Coronary artery (tissue), 2 donors: Measurements from ENCODE around the gene TMEM214.

ENCODE experiments used
- DNase-seq: peaks from one replicate; pipeline ENCODE4 v3.0.0-alpha.2; 2017; ENCODE audit warnings: low spot score
- H3K27ac ChIP-seq, 2 donors: fragments of 200-600 bp; sonication (generic); one replicate each; pipeline ENCODE4 v1.5.1; 2016 to 2019
- H3K4me3 ChIP-seq: fragments of 200-600 bp; sonication (generic); 2 replicates; pipeline ENCODE4 v1.5.1; 2016; ENCODE audit warnings: mild to moderate bottlenecking, moderate library complexity
- CTCF ChIP-seq: fragments of 200-600 bp; sonication (generic); IDR thresholded peaks from one replicate; pipeline ENCODE4 v1.5.1; 2019; ENCODE audit warnings: antibody characterized with exemption

TMEM214 gene, protein sequence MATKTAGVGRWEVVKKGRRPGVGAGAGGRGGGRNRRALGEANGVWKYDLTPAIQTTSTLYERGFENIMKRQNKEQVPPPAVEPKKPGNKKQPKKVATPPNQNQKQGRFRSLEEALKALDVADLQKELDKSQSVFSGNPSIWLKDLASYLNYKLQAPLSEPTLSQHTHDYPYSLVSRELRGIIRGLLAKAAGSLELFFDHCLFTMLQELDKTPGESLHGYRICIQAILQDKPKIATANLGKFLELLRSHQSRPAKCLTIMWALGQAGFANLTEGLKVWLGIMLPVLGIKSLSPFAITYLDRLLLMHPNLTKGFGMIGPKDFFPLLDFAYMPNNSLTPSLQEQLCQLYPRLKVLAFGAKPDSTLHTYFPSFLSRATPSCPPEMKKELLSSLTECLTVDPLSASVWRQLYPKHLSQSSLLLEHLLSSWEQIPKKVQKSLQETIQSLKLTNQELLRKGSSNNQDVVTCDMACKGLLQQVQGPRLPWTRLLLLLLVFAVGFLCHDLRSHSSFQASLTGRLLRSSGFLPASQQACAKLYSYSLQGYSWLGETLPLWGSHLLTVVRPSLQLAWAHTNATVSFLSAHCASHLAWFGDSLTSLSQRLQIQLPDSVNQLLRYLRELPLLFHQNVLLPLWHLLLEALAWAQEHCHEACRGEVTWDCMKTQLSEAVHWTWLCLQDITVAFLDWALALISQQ

DNA sequence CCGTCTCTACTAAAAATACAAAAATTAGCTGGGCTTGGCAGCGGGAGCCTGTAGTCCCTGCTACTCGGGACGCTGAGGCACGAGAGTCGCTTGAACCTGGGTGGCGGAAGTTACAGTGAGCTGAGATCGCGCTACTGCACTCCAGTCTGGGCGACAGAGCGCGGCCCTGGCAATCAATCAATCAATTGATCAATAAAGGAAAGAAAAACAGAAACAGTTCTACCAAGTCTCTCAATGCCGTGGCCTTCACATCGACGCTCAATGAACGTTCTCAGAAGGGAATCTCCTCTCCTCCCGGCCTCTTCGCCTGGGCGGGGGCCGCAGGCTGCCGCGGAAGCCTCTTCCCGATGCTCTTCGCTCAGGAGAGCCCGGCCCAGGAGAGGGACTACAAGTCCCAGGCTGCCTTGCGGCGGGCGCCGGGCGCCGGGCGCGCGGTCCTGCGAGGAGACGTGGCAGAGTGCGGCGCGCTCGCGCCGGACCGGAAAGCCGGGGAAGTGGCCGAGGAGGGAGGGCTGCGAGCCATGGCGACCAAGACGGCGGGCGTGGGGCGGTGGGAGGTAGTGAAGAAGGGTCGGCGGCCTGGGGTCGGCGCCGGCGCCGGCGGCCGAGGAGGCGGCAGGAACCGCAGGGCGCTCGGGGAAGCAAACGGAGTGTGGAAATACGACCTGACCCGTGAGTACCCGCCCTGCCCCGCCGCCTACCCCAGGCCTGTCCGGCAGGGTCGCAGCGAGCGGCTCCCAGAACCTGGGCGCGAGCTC, at the start of gene TMEM214:
TMEM214 (plus strand) TSS at position 471 of the 758 bp plus-strand sequence; CDS start at position 522, 51 bp downstream.
- Histone ChIP-seq H3K27ac (peak within 1 kb of the TSS; percentile 84 to 90), H3K4me3 (peak within 1 kb of the TSS; percentile 94)
- TF ChIP-seq CTCF, result no peak
- DNase-seq, result peak; percentile 87

DNA sequence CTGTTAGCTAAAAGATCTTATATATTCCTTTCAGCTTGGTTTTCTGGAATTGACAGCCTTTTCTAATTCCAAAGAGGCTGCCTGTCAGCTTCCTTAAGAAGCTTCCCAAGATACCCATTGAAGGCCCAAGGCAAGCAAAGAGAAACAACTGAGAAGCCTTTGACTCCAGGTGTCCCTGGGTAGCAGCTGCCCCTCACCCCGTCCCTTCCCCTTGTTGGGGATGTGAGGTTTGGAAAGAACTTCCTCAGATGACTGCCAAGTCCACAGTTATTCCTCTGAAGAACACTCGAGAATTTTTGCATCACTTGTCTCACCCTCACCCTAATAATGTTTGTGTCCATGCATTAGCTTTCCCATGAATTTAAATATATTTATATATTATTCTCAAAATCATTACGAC, 49.0 kb upstream of the TMEM214 start:
- no peak overlapping the region for H3K27ac ChIP-seq
- no peak for TF ChIP-seq CTCF

GRCh38 chr2:26985807-26986206, 47.0 kb upstream of the TMEM214 start:
- no peak for DNase-seq
- Histone ChIP-seq H3K27ac (no peak overlapping the region), H3K4me3 (no peak overlapping the region)
- TF ChIP-seq CTCF, result no peak

More for the DNA sequence above, 49.0 kb upstream of the TMEM214 start:
- DNase-seq, result no peak
- no peak overlapping the region for H3K4me3 ChIP-seq

DNA sequence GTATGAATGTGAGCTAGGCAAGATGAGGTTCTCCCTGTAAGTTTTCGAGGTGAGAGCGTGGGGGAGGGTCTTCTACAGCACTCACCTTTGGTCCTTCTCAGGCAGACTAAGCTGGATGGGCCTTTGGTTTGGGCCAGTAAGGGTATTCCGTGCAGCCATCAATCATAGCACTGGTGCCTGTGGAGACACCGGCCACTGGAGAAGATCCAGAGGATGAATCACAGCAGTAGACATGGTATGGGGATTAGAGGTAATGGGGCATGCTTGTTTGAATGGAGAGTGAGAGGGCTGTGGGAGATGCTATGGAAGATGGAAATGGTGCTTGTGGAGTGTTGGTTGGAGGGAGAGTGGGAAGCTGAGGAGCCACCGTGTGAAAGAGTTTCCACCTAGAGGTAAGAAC, 46.2 kb upstream of the TMEM214 start:
- Histone ChIP-seq H3K27ac (no peak overlapping the region), H3K4me3 (no peak overlapping the region)
- no peak for TF ChIP-seq CTCF
- DNase-seq, result no peak

GRCh38 chr2:26988058-26988860, 44.5 kb upstream of the TMEM214 start:
- no peak for DNase-seq
- Histone ChIP-seq H3K4me3 (no peak overlapping the region), H3K27ac (no peak overlapping the region)
- no peak for TF ChIP-seq CTCF

GRCh38 chr2:26989156-26989555, 43.6 kb upstream of the TMEM214 start:
- no peak overlapping the region for H3K27ac ChIP-seq
- TF ChIP-seq CTCF, result no peak
- H3K4me3 ChIP-seq, result no peak overlapping the region
- no peak for DNase-seq
